NCI-H82 treated with DMSO at 0.1 percent for 48 hours (cell line): ENCODE results near the gene METTL25B.
A peak's percentile ranks its signal among the peaks of the same experiment; 100 is the strongest.
"Not testable (repeated sequence)": the region's sequence is repeated elsewhere in the genome, so short reads cannot be mapped to it uniquely, and the experiment has no call there.

Experiments used
- DNase-seq: peaks from one replicate; lab custom pipeline; 2025; ENCODE audit not compliant: unreplicated experiment; lab: John Stamatoyannopoulos, UW

Gene METTL25B

GRCh38 chr1:156747742-156748669 lies 19.7 kb downstream of the METTL25B start:
- DNase-seq, result peak; percentile 24

DNA sequence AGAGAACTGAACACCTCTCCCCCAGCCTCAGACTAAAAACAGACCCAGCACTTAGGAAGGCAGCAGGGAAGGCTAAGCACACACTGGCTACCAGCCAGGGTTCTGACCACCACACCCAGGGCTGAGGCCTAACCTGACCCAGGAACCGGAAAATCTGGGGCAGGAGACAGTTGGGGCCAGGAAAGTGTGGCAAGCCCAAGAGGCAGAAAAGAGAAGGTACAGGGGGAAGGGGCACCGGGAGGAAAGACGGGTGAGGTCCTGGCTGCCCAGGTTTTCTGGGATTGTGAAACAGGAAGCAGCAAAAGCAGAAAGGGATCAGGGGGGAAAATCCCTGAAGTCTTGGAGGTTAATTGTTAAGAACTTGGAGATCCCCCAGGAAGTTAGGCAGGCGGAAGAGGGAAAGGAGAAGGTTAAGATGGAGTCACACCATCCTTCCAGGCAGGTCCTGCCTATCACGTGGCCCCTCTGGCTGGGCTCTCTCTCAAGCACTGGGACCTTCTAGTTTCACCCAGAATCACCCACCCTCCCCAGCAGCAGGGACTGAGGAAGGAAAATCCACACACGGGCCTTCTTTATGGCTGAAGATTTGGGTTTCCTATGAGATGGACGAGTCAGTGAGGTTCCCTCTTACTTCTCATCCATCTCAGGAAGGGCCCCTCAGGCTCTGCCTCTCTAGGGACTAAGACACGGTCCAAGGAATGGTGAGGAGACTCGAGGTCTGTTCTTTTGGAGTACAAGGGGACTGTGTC lies 20.6 kb downstream of the METTL25B start:
- DNase-seq, result peak; percentile 32

DNA sequence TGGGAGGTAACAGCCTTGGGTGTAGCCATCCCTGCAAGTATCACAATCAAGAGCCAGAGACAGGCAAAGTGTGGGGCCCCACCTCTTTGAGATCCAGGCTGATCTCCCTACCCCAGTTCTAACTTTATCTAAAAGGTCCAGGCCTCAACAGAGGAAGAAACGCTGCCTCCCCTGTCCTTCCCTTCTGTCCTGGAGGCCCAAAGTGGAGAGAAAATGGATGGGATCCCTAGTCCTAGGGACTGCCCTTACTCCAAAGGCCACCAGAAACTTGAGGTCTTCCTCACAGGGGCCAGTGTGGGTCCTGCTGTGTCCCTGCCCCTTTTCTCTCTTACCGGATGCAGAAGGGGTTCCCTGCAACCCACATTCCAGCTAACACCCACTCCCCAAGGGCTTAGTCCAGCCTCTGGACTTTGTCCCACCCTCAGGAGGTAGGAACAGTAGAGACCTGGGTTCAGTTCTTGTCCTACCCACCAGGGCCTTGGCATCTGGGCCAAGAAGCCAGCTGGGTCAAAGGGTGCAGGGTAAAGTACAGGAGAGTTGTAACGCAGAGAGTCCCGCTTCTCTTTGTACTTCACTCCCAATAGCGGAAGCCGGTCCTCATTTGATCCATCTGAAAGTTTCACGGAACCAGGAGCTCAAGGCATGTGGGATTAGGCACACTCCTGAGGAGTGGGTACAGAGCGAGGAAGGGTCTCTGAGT lies 21.3 kb downstream of the METTL25B start:
- no peak for DNase-seq

DNA sequence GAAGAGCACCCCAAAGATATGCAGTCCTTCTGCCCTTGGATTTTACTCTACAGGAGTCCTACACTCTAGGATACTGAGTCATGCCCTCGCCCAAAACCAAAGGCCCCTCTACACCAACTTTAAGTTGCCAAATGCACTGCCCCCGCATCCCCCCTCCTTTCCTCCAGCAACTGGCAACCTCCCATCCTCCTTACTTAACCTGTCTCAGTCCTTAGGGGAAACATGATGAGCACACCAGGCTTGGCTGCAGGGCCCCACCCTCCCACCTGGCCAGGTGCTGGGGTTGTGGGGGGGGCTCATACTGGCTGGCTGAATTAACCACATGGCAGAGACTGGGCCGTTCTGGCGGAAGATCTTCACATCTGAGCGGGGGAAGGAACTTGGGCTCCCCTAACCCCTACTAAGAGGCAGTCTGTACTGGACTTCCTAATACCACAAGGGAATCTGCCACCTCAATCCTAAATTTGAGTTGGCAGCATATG lies 22.0 kb downstream of the METTL25B start:
- no peak for DNase-seq

DNA sequence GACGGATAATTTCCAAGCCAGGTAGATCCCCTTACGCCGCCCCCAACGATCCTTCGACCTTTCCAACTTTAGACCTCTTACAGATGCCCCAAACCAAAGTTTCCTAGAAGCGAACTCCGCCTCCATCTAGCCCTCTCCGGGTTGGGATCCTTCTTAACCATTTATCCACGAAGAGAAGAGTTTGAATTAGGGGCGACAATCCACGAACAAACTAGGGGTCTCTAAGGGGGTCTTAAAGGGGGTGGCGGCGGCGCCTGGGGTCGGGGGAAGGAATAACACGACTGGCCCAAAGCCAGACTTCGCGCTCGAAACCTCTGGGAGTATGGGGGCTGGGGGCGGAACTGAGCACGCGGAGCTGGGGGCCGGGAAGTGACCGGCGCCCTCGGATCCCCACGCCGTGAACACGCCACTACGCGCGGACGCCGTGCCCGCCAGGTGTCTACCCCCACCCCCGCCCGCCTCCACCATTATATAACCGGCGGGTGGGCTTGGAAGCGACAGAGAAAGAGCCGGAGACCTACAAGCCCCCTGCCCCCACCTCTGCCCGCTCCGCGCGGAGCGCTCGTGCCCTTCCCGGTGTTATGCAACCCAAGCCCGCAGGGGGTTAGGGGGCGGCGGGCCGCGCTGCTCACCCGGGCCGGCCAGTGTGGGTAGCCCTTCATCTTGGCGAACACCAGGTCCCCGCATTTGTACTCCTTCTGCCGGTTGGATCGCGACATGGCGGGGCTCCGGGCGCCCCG lies 22.6 kb downstream of the METTL25B start:
- DNase-seq, result no peak

DNA sequence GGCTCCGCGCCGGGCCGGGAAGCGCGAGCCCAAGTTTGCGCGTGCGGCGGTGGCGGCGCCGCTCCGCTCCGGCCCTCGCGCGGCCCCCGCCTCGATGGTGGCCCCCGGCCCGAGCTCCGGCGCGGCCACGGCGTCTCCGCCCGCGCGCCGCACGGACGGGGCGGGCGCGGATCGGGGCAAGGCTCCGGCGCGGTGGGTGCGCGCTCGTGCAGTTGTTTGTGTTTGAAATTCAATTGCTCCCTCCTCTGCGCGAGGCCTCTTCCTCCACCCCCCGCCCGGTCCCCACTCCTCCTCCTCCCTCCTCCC lies 23.1 kb downstream of the METTL25B start, which contains the start of gene HDGF:
Gene HDGF (minus strand): TSS at position 225 of the 306 bp plus-strand sequence. CDS start 246 bp downstream, outside the sequence.
- DNase-seq, result no peak

- DNase-seq, result peak; percentile 81
Measured at GRCh38 chr1:156751757-156752481, 23.6 kb downstream of the METTL25B start.

GRCh38 chr1:156752843-156753482 lies 24.7 kb downstream of the METTL25B start:
- DNase-seq, result no peak

- peak; percentile 85 for DNase-seq
Measured at GRCh38 chr1:156754219-156754618, 25.9 kb downstream of the METTL25B start.

- no peak for DNase-seq
Measured at GRCh38 chr1:156755527-156755950, 27.3 kb downstream of the METTL25B start.

- no peak for DNase-seq
Measured at GRCh38 chr1:156756355-156756754, 28.1 kb downstream of the METTL25B start.

DNA sequence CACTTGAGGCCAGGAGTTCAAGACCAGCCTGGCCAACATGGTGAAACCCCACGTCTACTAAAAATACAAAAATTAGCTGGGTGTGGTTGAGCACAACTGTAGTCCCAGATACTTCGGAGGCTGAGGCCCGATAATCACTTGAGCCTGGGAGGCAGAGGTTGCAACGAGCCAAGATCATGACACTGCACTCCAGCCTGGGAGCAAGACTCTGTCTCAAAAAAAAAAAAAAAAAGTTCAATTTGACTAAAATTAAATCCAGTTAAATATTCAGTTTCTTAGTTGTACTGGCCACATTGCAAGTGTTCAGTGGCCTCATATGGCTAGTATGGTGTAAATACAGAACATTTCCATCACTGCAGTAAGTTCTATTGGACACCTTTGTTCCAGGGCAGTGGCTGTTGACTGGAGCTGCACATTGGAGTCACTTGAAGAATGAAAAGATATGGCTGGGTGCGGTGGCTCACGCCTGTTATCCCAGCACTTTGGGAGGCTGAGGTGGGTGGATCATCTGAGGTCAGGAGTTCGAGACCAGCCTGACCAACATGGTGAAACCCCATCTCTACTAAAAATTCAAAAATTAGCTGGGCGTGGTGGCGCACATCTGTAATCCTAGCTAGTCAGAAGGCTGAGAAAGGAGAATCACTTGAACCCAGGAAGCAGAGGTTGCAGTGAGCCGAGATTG lies 29.4 kb downstream of the METTL25B start:
- DNase-seq, result not testable (repeated sequence)

DNA sequence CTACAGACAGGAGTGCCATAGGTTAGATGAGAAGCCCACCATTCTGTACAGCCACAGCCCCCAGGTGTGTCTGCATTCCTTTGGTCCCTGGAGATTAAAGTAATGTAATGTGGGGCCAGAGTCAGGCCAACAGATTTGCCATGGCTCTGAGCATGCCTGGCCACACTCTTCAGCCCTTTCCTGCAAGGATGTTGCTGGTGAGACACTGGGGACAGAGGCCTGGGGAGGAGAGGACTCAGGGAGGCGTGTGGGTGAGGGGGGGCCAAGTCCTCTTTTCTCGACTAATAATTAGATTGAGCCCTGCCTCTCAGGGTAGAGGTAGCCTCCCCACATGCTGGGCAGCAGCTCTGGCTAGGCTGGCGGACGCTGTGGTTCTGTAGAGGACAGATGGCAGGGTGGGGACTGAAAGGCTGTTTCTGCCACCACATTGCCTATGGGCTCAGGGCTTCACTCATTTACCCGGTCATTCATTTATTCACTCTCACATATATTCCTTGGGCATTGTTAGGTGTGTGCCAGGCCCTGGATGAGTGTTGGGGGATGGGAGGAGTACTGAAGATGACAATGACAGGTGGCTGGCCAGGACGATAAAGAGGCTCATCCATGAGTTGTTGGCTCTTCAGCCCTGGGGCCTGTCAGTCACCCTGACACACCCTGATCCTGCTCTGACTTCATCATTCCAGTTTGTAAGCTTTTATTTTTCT lies 32.0 kb downstream of the METTL25B start:
- DNase-seq, result peak; percentile 96

- peak; percentile 73 for DNase-seq
Measured at GRCh38 chr1:156760796-156761104, 32.5 kb downstream of the METTL25B start.

DNA sequence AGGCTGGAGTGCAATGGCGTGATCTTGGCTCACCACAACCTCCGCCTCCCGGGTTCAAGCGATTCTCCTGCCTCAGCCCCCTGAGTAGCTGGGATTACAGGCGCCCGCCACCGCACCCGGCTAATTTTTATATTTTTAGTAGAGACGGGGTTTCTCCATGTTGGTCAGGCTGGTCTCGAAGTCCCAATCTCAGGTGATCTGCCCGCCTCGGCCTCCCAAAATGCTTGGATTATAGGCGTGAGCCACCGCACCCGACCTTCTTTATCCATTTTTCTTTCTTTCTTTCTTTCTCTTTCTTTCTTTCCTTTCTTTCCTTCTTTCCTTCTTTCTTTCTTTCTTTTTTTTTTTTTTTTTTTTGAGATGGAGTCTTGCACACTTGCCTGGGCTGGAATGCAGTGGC lies 36.9 kb downstream of the METTL25B start:
- not testable (repeated sequence) for DNase-seq

DNA sequence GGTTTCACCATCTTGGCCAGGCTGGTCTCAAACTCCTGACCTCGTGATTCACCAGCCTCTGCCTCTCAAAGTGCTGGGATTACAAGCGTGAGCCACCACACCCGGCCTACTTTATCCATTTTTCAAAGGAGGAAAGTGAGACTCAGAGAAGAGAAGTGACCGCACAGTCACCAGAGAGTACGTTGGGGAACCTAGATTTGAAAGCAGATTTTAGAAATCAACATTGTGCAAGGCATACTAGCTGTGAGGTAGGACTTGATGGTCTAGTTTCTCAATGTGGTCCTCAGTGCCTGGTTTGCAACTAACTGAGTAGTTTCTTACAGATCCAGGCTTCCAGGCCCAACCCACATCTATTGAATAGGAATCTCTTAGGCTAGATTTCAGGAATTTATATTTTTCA lies 37.4 kb downstream of the METTL25B start:
- no peak for DNase-seq

DNA sequence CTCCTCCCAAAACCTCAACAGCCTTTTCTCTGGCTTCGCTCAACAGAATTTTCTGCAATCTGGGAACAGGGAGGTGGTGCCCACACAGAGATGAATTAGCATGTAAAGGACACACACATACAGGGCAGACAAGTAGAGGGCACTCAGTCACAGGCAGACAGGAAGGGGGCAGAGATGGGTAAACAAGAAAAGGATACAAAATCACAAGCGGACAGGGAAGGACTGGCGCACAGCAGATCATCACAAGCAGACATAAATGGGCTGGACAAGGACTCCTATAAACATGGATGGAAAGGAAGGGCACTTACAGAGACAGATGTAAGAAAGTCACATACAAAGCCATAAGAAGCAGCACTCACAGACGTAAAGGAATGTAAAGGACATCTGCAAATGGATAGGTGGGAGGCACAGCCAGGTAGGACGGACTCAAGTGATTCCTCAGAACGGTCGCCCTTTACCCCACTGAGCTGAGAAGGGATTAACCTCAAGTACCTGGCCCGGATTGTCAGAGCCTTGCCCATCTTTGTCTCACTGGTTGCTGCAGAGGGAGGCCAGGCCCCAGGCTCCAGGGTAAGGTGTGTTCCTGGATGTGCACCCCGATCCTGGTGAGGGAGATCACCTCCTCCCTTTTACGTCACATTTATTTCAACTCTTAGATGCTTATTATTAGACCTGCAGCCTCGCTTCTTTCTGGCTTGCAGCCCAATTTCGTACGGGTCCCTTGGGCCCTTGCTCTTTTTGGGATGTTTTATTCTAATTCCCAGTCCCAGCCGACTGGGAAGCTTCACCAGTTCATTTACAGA lies 38.2 kb downstream of the METTL25B start:
- peak; percentile 52 for DNase-seq
